SK-N-SH (cell line): ENCODE results near the gene SPRR1B. TPM values are rescaled to one million over a fixed set of nuclear protein-coding genes. Genes with fewer than 3 reads are reported as not detected.

Source experiments
- CTCF ChIA-PET: fragments of 300-600, 350-600 bp; formaldehyde crosslinking; extraction: SDS; loops from one replicate; lab custom pipeline; 2021; lab: Yijun Ruan, JAX
- POLR2A ChIA-PET: fragments of 350-600 bp; sonication (Branson Sonifier 250); formaldehyde crosslinking; extraction: SDS; loops from one replicate; lab custom pipeline; 2020; ENCODE audit warnings: antibody characterized with exemption, inconsistent platforms; lab: Yijun Ruan, JAX
- DNase-seq: peaks from one replicate; pipeline ENCODE4 v3.0.0; 2012
- H2AFZ ChIP-seq: fragments of 200-600 bp; sonication (generic); 2 replicates; pipeline ENCODE4 v1.8.1; 2016; ENCODE audit warnings: antibody characterized with exemption, mild to moderate bottlenecking, low read depth
- H3F3A ChIP-seq: fragments of 200-600 bp; sonication (generic); replicated peaks from 2 replicates; pipeline ENCODE3; 2016; ENCODE audit warnings: antibody characterized with exemption, mild to moderate bottlenecking; ENCODE audit not compliant: insufficient read depth
- H3K27ac ChIP-seq, 2 experiments: fragments of 200-500 bp in 1 of 2; fragments of 200-600 bp in 1 of 2; sonication (Bioruptor generic) in 1 of 2; sonication (generic), shearing (Covaris generic) in 1 of 2; 2 replicates each; pipeline versions ENCODE4 v1.5.1 to v1.6.1; 2014 to 2016; ENCODE audit warnings: low read depth in 2 of 2, inconsistent platforms in 1 of 2, low read length in 1 of 2, mild to moderate bottlenecking in 1 of 2, mixed read lengths in 1 of 2
- H3K27me3 ChIP-seq: fragments of 200-600 bp; sonication (generic), shearing (Covaris generic); 2 replicates; pipeline ENCODE4 v1.6.1; 2016; ENCODE audit warnings: mixed run types; ENCODE audit not compliant: insufficient read depth
- H3K36me3 ChIP-seq, 2 experiments: fragments of 200-500 bp in 1 of 2; fragments of 200-600 bp in 1 of 2; sonication (Bioruptor generic) in 1 of 2; sonication (generic) in 1 of 2; replicated peaks in 1 of 2; 2 replicates each; pipeline versions ENCODE3 to v1.5.1; 2014 to 2016; ENCODE audit warnings: low read length in 1 of 2, mild to moderate bottlenecking in 1 of 2; ENCODE audit not compliant: insufficient read depth in 2 of 2, control insufficient read depth in 1 of 2
- H3K4me1 ChIP-seq, 2 experiments: fragments of 200-500 bp in 1 of 2; fragments of 200-600 bp in 1 of 2; sonication (Bioruptor generic) in 1 of 2; sonication (generic), shearing (Covaris generic) in 1 of 2; 2 replicates each; pipeline versions ENCODE4 v1.5.1 to v1.6.1; 2014 to 2016; ENCODE audit warnings: low read depth in 1 of 2, low read length in 1 of 2, mixed run types in 1 of 2; ENCODE audit not compliant: insufficient read depth in 2 of 2, control insufficient read depth in 1 of 2
- H3K4me2 ChIP-seq: fragments of 200-600 bp; sonication (generic), shearing (Covaris generic); 2 replicates; pipeline ENCODE4 v1.6.1; 2017; ENCODE audit warnings: mixed run types
- H3K4me3 ChIP-seq, 2 experiments: fragments of 200-500 bp in 1 of 2; fragments of 200-600 bp in 1 of 2; sonication (Bioruptor generic) in 1 of 2; sonication (generic), shearing (Covaris generic) in 1 of 2; 2 replicates each; pipeline versions ENCODE4 v1.5.1 to v1.8.1; 2014 to 2016; ENCODE audit warnings: low read depth in 2 of 2, inconsistent platforms in 1 of 2, low read length in 1 of 2, mild to moderate bottlenecking in 1 of 2, mixed read lengths in 1 of 2, moderate library complexity in 1 of 2
- H3K79me2 ChIP-seq: fragments of 200-600 bp; sonication (generic); 2 replicates; pipeline ENCODE4 v1.8.1; 2017; ENCODE audit warnings: mild to moderate bottlenecking; ENCODE audit not compliant: insufficient read depth
- H3K9ac ChIP-seq: fragments of 200-600 bp; sonication (generic); 2 replicates; pipeline ENCODE4 v1.6.1; 2017; ENCODE audit warnings: mixed run types
- H3K9me2 ChIP-seq: fragments of 200-600 bp; sonication (generic); 2 replicates; pipeline ENCODE4 v1.6.1; 2017; ENCODE audit warnings: mixed run types
- H3K9me3 ChIP-seq: fragments of 200-600 bp; sonication (generic); 2 replicates; pipeline ENCODE4 v1.6.1; 2017; ENCODE audit warnings: mixed run types, mild to moderate bottlenecking, moderate library complexity
- H4K20me1 ChIP-seq: fragments of 200-600 bp; sonication (generic); 2 replicates; pipeline ENCODE4 v1.6.1; 2017; ENCODE audit warnings: mild to moderate bottlenecking, mixed run types; ENCODE audit not compliant: insufficient read depth
- CHD2 ChIP-seq: fragments of 150-350 bp; IDR thresholded peaks from 2 replicates; pipeline ENCODE4 v1.6.1; 2018; ENCODE audit warnings: low read length; ENCODE audit not compliant: partially characterized antibody
- ELF1 ChIP-seq: IDR thresholded peaks from 2 replicates; pipeline ENCODE4 v1.4.0; 2012
- EP300 ChIP-seq, 2 experiments: IDR thresholded peaks; 2 replicates each; pipeline versions ENCODE4 v1.4.0 to v1.6.1; 2012; ENCODE audit warnings: borderline replicate concordance in 1 of 2, low read depth in 1 of 2, low read length in 1 of 2
- EZH2phosphoT487 ChIP-seq: fragments of 200-600 bp; sonication (generic); IDR thresholded peaks from 2 replicates; pipeline ENCODE4 v1.6.1; 2017; ENCODE audit warnings: low read depth, mixed run types, mild to moderate bottlenecking, antibody characterized with exemption, moderate library complexity, borderline replicate concordance
- FOXM1 ChIP-seq: IDR thresholded peaks from 2 replicates; pipeline ENCODE4 v1.4.0; 2012; ENCODE audit warnings: low read depth, mild to moderate bottlenecking
- IRF3 ChIP-seq: fragments of 150-350 bp; IDR thresholded peaks from 2 replicates; pipeline ENCODE4 v1.6.1; 2016; ENCODE audit warnings: mild to moderate bottlenecking, low read depth, low read length
- MEF2A ChIP-seq: IDR thresholded peaks from 2 replicates; pipeline ENCODE4 v1.4.0; 2012; ENCODE audit warnings: low read depth, borderline replicate concordance
- PBX3 ChIP-seq: IDR thresholded peaks from 2 replicates; pipeline ENCODE4; 2012
- RCOR1 ChIP-seq: fragments of 150-350 bp; IDR thresholded peaks from 2 replicates; pipeline ENCODE4 v1.6.1; 2017; ENCODE audit warnings: antibody characterized with exemption, low read length
- RFX5 ChIP-seq: IDR thresholded peaks from 2 replicates; pipeline ENCODE4 v1.6.1; 2012; ENCODE audit warnings: mild to moderate bottlenecking, improper control_type of control experiment, low read length
- RXRA ChIP-seq: IDR thresholded peaks from 2 replicates; pipeline ENCODE4 v1.4.0; 2012; ENCODE audit warnings: low read depth, mild to moderate bottlenecking, borderline replicate concordance
- SIN3A ChIP-seq: IDR thresholded peaks from 2 replicates; pipeline ENCODE4 v1.6.1; 2012; ENCODE audit warnings: low read depth, mild to moderate bottlenecking, low read length, moderate library complexity, borderline replicate concordance
- SMC3 ChIP-seq: IDR thresholded peaks from 2 replicates; pipeline ENCODE4 v1.6.1; 2012; ENCODE audit warnings: low read depth, low read length, improper control_type of control experiment
- TAF1 ChIP-seq: IDR thresholded peaks from 2 replicates; pipeline ENCODE4 v1.6.1; 2012; ENCODE audit warnings: low read depth, mild to moderate bottlenecking, low read length, moderate library complexity, borderline replicate concordance
- TCF12 ChIP-seq: IDR thresholded peaks from 2 replicates; pipeline ENCODE4 v1.4.0; 2012
- USF2 ChIP-seq: fragments of 150-350 bp; IDR thresholded peaks from 2 replicates; pipeline ENCODE4 v1.6.1; 2017; ENCODE audit warnings: antibody characterized with exemption, low read length, low read depth, borderline replicate concordance
- WGBS: methylation state at CpG from one replicate; pipeline ENCODE4 v1.1.6; 2017; ENCODE audit warnings: low lambda C conversion rate; 5-methylcytosine and 5-hydroxymethylcytosine counted together
- polyA plus RNA-seq, 3 experiments: library from polyadenylated mRNA; depleted of rRNA; stranded (reverse); fragments of >200 nt; gene quantifications; 2 replicates each; pipeline ENCODE4 v1.2.3, GENCODE V29; 2012

The SPRR1B gene
- polyA plus RNA-seq, 1 of the 3 experiments (the other 2 are of a cell fraction), result not detected

- TF ChIP-seq RXRA (no peak), RFX5 (no peak), USF2 (no peak), SMC3 (no peak)
These were observed 6.6 kb upstream of the SPRR1B start (continued) for GRCh38 chr1:153024413-153024812.

GRCh38 chr1:153025797-153026196, 5.2 kb upstream of the SPRR1B start:
- Histone ChIP-seq H3K36me3 (no peaks in the 10 kb centered on the region), H3K4me1 (no peaks in the 10 kb centered on the region), H2AFZ (no peak overlapping the region), H3K27ac (no peak overlapping the region), H3K4me3 (no peak overlapping the region), H3K4me2 (no peak overlapping the region), H4K20me1 (no peaks in the 10 kb centered on the region), H3F3A (no peaks in the 10 kb centered on the region), H3K27me3 (no peaks in the 10 kb centered on the region; the same call in 1 of the 2 replicates), H3K9ac (no peak overlapping the region), H3K9me2 (no peaks in the 10 kb centered on the region), H3K79me2 (no peaks in the 10 kb centered on the region), H3K9me3 (no peaks in the 10 kb centered on the region)
- TF ChIP-seq EP300 (IDR thresholded peaks at IDR 0.05; ENCODE audit: borderline replicate concordance in 1 of 2, low read depth in 1 of 2, low read length in 1 of 2) (no peak), PBX3 (no peak), SMC3 (no peak), RCOR1 (no peak), MEF2A (no peak), TCF12 (no peak)
- 0% methylated on average over 1 of the region's 1 CpG for WGBS
- CTCF ChIA-PET, result no interaction called here
- POLR2A ChIA-PET, result no interaction called here
- no peak for DNase-seq

GRCh38 chr1:153028766-153029165, 2.2 kb upstream of the SPRR1B start:
- ChIA-PET CTCF (no interaction called here), POLR2A (no interaction called here)
- H3K4me2 ChIP-seq, result no peak overlapping the region

More at GRCh38 chr1:153028766-153029165, 2.2 kb upstream of the SPRR1B start:
- no peak for DNase-seq
- no peak overlapping the region for H3K27ac ChIP-seq
- WGBS, result 0% methylated on average over 1 of the region's 1 CpG
- H3K9me2 ChIP-seq, result no peaks in the 10 kb centered on the region
- H3K9me3 ChIP-seq, result no peaks in the 10 kb centered on the region
- TF ChIP-seq FOXM1 (no peak), ELF1 (no peak), PBX3 (no peak), TCF12 (no peak), EP300 (IDR thresholded peaks at IDR 0.05; ENCODE audit: borderline replicate concordance in 1 of 2, low read depth in 1 of 2, low read length in 1 of 2) (no peak), TAF1 (no peak), IRF3 (no peak), EZH2phosphoT487 (no peak), RCOR1 (no peak), CHD2 (no peak), MEF2A (no peak), SIN3A (no peak)
- H3K4me3 ChIP-seq, result no peak overlapping the region
- no peaks in the 10 kb centered on the region for H3K4me1 ChIP-seq
- H3K27me3 ChIP-seq, result no peaks in the 10 kb centered on the region
- no peaks in the 10 kb centered on the region for H4K20me1 ChIP-seq
- no peaks in the 10 kb centered on the region for H3F3A ChIP-seq
- H3K36me3 ChIP-seq, result no peaks in the 10 kb centered on the region
- H3K79me2 ChIP-seq, result no peaks in the 10 kb centered on the region
- H3K9ac ChIP-seq, result no peak overlapping the region
- H2AFZ ChIP-seq, result no peak overlapping the region
